SK-N-SH treated with all-trans-retinoic acid at 6 μM for 48 hours (cell line): ENCODE results near the gene HASPIN.
A peak's percentile ranks its signal among the peaks of the same experiment; 100 is the strongest.

Experiments
- ATAC-seq: fragments of 200-7000 bp; cut with Tn5 transposase; 3 replicates; pipeline ENCODE4 v1.9.1; 2020; ENCODE audit warnings: mild to moderate bottlenecking, moderate library complexity
- BACH2 ChIP-seq: fragments of 250-450 bp; sonication (Bioruptor Pico); IDR thresholded peaks from 2 replicates; pipeline ENCODE4 v1.9.0; 2021; ENCODE audit warnings: mild to moderate bottlenecking, borderline replicate concordance
- CSDC2 ChIP-seq: fragments of 250-450 bp; sonication (Bioruptor Pico); IDR thresholded peaks from 2 replicates; pipeline ENCODE4 v1.5.0; 2020; ENCODE audit warnings: mild to moderate bottlenecking, moderate library complexity
- ESRRG ChIP-seq: fragments of 250-450 bp; sonication (Bioruptor Pico); IDR thresholded peaks from 2 replicates; pipeline ENCODE4 v1.6.1; 2021; ENCODE audit warnings: mild to moderate bottlenecking
- GLIS3 ChIP-seq: fragments of 250-450 bp; sonication (Bioruptor Pico); IDR thresholded peaks from 2 replicates; pipeline ENCODE4 v1.5.0; 2020; ENCODE audit warnings: mild to moderate bottlenecking, moderate library complexity
- ISL1 ChIP-seq: fragments of 250-450 bp; sonication (Bioruptor Pico); IDR thresholded peaks from 2 replicates; pipeline ENCODE4 v2.1.2; 2022; ENCODE audit warnings: mild to moderate bottlenecking, moderate library complexity
- OSR1 ChIP-seq: fragments of 250-450 bp; sonication (Bioruptor Pico); IDR thresholded peaks from 2 replicates; pipeline ENCODE4 v1.8.0; 2022; ENCODE audit warnings: moderate library complexity, mild to moderate bottlenecking, inconsistent platforms
- RARB ChIP-seq: fragments of 250-450 bp; sonication (Bioruptor Pico); IDR thresholded peaks from 2 replicates; pipeline ENCODE4 v1.8.0; 2021; ENCODE audit warnings: mild to moderate bottlenecking, moderate library complexity
- SNAI2 ChIP-seq: fragments of 250-450 bp; sonication (Bioruptor Pico); IDR thresholded peaks from 2 replicates; pipeline ENCODE4 v1.5.0; 2020; ENCODE audit warnings: mild to moderate bottlenecking, moderate library complexity
- TCF4 ChIP-seq: fragments of 250-450 bp; sonication (Bioruptor Pico); IDR thresholded peaks from 2 replicates; pipeline ENCODE4 v1.8.0; 2021; ENCODE audit warnings: mild to moderate bottlenecking, moderate library complexity, borderline replicate concordance
- ZC3H10 ChIP-seq: fragments of 250-450 bp; sonication (Bioruptor Pico); IDR thresholded peaks from 2 replicates; pipeline ENCODE4 v1.5.1; 2021; ENCODE audit warnings: mild to moderate bottlenecking, moderate library complexity
- ZFP3 ChIP-seq: fragments of 250-450 bp; sonication (Bioruptor Pico); IDR thresholded peaks from 2 replicates; pipeline ENCODE4 v1.5.0; 2020; ENCODE audit warnings: mild to moderate bottlenecking, moderate library complexity
- ZFP30 ChIP-seq: fragments of 450-650 bp; formaldehyde crosslinking; IDR thresholded peaks from 2 replicates; pipeline ENCODE4 v1.5.0; 2022; ENCODE audit warnings: mild to moderate bottlenecking, moderate library complexity
- ZNF565 ChIP-seq: fragments of 450-650 bp; formaldehyde crosslinking; conservative IDR thresholded peaks from 2 replicates; pipeline ENCODE4 v1.5.0; 2020; ENCODE audit warnings: low read depth, mild to moderate bottlenecking, moderate library complexity
- ZNF70 ChIP-seq: fragments of 450-650 bp; formaldehyde crosslinking; IDR thresholded peaks from 2 replicates; pipeline ENCODE4 v1.5.0; 2020; ENCODE audit warnings: mild to moderate bottlenecking, moderate library complexity
- ZNF8 ChIP-seq: fragments of 450-650 bp; formaldehyde crosslinking; IDR thresholded peaks from 2 replicates; pipeline ENCODE4 v1.5.0; 2020; ENCODE audit warnings: mild to moderate bottlenecking, moderate library complexity
- TF ChIP-seq, protein P1 (sequence below): fragments of 250-450 bp; sonication (Bioruptor Pico); IDR thresholded peaks from 2 replicates; pipeline ENCODE4 v1.5.0; 2020; ENCODE audit warnings: mild to moderate bottlenecking, moderate library complexity
- TF ChIP-seq, protein P2 (sequence below): fragments of 250-450 bp; sonication (Bioruptor Pico); IDR thresholded peaks from 2 replicates; pipeline ENCODE4 v1.8.0; 2021; ENCODE audit warnings: low read depth, mild to moderate bottlenecking, moderate library complexity, borderline replicate concordance
- TF ChIP-seq, protein P3 (sequence below): fragments of 250-450 bp; sonication (Bioruptor Pico); IDR thresholded peaks from 2 replicates; pipeline ENCODE4 v1.5.1; 2021; ENCODE audit warnings: mild to moderate bottlenecking, moderate library complexity
- TF ChIP-seq, protein P4 (sequence below): fragments of 250-450 bp; sonication (Bioruptor Pico); IDR thresholded peaks from 2 replicates; pipeline ENCODE4 v1.5.1; 2020; ENCODE audit warnings: low read depth, mild to moderate bottlenecking, moderate library complexity

The HASPIN gene

DNA sequence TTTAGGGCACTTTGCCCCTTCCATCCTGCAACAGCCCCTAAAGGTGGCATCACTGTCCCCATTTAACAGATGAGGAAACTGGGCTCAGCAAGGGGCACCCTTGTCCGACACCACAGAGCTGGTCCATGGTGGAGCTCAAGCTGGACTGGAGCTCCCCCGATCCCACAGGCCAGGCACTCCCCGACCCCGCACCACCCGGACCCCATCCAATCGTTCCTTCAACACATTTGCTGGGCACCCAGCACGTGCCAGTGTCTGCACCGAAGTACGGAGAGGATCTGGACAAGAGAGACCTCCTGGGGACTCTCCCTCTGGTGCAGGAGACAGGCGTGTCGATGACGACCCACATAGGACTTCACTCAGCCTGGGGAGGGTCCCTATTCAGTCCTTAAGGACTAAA, 41.7 kb upstream of the HASPIN start:
- TF ChIP-seq CSDC2 (no peak), ZC3H10 (CRISPR knock-in tag) (no peak), TCF4 (no peak), ZFP3 (CRISPR knock-in tag) (no peak), RARB (CRISPR knock-in tag) (no peak), GLIS3 (no peak), ZNF8 (CRISPR knock-in tag) (no peak), ZFP30 (no peak)
- TF ChIP-seq, protein P1, sequence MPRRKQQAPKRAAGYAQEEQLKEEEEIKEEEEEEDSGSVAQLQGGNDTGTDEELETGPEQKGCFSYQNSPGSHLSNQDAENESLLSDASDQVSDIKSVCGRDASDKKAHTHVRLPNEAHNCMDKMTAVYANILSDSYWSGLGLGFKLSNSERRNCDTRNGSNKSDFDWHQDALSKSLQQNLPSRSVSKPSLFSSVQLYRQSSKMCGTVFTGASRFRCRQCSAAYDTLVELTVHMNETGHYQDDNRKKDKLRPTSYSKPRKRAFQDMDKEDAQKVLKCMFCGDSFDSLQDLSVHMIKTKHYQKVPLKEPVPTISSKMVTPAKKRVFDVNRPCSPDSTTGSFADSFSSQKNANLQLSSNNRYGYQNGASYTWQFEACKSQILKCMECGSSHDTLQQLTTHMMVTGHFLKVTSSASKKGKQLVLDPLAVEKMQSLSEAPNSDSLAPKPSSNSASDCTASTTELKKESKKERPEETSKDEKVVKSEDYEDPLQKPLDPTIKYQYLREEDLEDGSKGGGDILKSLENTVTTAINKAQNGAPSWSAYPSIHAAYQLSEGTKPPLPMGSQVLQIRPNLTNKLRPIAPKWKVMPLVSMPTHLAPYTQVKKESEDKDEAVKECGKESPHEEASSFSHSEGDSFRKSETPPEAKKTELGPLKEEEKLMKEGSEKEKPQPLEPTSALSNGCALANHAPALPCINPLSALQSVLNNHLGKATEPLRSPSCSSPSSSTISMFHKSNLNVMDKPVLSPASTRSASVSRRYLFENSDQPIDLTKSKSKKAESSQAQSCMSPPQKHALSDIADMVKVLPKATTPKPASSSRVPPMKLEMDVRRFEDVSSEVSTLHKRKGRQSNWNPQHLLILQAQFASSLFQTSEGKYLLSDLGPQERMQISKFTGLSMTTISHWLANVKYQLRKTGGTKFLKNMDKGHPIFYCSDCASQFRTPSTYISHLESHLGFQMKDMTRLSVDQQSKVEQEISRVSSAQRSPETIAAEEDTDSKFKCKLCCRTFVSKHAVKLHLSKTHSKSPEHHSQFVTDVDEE (CRISPR knock-in tag), result no peak
- no peak for ATAC-seq

DNA sequence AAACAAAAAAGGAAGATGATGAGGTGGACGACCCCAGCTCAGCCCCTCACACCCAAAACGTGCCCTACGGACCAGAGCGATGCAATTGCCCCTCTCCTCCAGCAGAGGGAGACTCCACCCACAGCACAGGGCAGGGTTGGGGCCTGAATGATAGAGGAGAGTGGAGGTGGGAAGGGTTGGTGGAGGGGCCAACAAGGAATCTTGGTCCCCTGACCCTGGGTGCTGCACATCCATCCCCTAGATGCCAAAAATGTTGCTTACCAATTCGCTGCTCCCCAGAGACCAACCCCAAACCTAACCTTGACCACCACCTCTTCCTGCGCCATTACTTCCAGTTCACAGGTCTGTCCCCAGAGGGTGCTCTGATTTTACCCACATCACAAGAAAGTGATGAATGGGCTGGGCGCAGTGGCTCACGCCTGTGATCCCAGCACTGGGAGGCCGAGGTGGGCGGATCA, 40.6 kb upstream of the HASPIN start:
- peak; percentile 86 for ATAC-seq
- TF ChIP-seq ZNF70 (CRISPR knock-in tag) (no peak), BACH2 (CRISPR knock-in tag) (no peak), ZFP3 (CRISPR knock-in tag) (no peak)
- TF ChIP-seq, protein P2, sequence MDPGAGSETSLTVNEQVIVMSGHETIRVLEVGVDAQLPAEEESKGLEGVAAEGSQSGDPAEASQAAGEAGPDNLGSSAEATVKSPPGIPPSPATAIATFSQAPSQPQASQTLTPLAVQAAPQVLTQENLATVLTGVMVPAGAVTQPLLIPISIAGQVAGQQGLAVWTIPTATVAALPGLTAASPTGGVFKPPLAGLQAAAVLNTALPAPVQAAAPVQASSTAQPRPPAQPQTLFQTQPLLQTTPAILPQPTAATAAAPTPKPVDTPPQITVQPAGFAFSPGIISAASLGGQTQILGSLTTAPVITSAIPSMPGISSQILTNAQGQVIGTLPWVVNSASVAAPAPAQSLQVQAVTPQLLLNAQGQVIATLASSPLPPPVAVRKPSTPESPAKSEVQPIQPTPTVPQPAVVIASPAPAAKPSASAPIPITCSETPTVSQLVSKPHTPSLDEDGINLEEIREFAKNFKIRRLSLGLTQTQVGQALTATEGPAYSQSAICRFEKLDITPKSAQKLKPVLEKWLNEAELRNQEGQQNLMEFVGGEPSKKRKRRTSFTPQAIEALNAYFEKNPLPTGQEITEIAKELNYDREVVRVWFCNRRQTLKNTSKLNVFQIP (CRISPR knock-in tag), result no peak

DNA sequence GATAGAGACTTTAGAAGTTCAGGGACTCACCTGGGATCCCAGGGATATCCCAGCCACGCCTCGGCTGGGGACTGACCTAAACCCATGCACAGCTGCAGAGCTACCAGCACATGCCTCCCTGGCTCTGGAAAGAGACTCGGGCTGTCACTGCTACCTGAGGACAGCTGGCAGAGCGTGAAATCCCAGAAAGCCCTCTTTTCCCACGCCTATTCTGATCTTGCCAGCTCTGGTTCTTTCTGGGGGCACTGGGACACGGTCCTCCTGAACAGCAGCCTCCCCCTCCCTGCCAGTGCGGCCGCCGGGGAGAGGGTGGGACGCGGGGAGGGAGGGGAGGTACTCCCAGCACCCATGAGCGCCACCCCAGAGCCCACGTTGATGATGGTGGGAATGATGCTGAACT, 38.5 kb upstream of the HASPIN start:
- ATAC-seq, result no peak
- TF ChIP-seq OSR1 (CRISPR knock-in tag) (no peak), ZNF8 (CRISPR knock-in tag) (no peak), ZNF70 (CRISPR knock-in tag) (no peak), ZNF565 (CRISPR knock-in tag) (no peak), BACH2 (CRISPR knock-in tag) (no peak), ESRRG (CRISPR knock-in tag) (no peak)
- TF ChIP-seq, protein P3, sequence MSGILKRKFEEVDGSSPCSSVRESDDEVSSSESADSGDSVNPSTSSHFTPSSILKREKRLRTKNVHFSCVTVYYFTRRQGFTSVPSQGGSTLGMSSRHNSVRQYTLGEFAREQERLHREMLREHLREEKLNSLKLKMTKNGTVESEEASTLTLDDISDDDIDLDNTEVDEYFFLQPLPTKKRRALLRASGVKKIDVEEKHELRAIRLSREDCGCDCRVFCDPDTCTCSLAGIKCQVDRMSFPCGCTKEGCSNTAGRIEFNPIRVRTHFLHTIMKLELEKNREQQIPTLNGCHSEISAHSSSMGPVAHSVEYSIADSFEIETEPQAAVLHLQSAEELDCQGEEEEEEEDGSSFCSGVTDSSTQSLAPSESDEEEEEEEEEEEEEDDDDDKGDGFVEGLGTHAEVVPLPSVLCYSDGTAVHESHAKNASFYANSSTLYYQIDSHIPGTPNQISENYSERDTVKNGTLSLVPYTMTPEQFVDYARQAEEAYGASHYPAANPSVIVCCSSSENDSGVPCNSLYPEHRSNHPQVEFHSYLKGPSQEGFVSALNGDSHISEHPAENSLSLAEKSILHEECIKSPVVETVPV (CRISPR knock-in tag), result no peak

DNA sequence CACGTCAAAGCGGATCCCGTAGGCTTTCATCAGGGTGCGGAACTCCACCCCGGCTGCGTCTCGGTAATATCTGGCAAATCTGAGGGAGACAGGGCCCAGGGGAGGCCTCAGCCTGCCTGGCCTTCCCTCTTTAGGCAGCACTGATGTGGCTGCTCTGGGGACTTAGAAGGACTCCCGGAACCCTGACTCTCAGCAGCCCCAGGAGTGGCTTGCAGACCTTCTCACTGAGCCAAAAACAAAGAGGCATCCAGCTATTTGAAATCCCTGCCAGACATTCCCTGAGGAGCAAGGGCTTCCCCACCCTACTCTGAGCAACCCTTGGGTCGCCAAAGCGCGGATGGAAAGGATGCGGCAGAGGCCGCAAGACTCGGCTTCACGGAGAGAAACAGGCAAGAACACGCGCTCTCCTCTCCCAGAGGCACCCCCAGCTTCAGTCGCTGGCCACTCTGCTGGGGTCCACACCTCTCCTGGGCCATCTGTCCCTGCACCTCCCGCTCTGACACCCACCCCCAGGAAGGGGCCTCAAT, 35.6 kb upstream of the HASPIN start:
- TF ChIP-seq GLIS3, result no peak
- TF ChIP-seq, protein P4, sequence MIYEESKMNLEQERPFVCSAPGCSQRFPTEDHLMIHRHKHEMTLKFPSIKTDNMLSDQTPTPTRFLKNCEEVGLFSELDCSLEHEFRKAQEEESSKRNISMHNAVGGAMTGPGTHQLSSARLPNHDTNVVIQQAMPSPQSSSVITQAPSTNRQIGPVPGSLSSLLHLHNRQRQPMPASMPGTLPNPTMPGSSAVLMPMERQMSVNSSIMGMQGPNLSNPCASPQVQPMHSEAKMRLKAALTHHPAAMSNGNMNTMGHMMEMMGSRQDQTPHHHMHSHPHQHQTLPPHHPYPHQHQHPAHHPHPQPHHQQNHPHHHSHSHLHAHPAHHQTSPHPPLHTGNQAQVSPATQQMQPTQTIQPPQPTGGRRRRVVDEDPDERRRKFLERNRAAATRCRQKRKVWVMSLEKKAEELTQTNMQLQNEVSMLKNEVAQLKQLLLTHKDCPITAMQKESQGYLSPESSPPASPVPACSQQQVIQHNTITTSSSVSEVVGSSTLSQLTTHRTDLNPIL (CRISPR knock-in tag), result no peak
- TF ChIP-seq ZC3H10 (CRISPR knock-in tag), result no peak
- TF ChIP-seq CSDC2, result no peak
- TF ChIP-seq TCF4, result no peak
- TF ChIP-seq ZFP30, result no peak
- TF ChIP-seq BACH2 (CRISPR knock-in tag), result no peak
- TF ChIP-seq ISL1 (CRISPR knock-in tag), result no peak
- no peak for TF ChIP-seq ZNF565 (CRISPR knock-in tag)
- no peak for TF ChIP-seq ZNF70 (CRISPR knock-in tag)
- TF ChIP-seq, protein P1 (CRISPR knock-in tag), result no peak
- TF ChIP-seq SNAI2 (CRISPR knock-in tag), result no peak
- TF ChIP-seq, all 23 proteins: peak for 0
- ATAC-seq, result peak; percentile 26
